HG02610 (cell line): Measurements from ENCODE around the gene WARS2.

Experiments used
- ATAC-seq: cut with Tn5 transposase; IDR thresholded peaks from one replicate; pipeline ENCODE4 v1.9.1; 2021; ENCODE audit warnings: mild to moderate bottlenecking, moderate library complexity; ENCODE audit not compliant: unreplicated experiment

Gene WARS2

DNA sequence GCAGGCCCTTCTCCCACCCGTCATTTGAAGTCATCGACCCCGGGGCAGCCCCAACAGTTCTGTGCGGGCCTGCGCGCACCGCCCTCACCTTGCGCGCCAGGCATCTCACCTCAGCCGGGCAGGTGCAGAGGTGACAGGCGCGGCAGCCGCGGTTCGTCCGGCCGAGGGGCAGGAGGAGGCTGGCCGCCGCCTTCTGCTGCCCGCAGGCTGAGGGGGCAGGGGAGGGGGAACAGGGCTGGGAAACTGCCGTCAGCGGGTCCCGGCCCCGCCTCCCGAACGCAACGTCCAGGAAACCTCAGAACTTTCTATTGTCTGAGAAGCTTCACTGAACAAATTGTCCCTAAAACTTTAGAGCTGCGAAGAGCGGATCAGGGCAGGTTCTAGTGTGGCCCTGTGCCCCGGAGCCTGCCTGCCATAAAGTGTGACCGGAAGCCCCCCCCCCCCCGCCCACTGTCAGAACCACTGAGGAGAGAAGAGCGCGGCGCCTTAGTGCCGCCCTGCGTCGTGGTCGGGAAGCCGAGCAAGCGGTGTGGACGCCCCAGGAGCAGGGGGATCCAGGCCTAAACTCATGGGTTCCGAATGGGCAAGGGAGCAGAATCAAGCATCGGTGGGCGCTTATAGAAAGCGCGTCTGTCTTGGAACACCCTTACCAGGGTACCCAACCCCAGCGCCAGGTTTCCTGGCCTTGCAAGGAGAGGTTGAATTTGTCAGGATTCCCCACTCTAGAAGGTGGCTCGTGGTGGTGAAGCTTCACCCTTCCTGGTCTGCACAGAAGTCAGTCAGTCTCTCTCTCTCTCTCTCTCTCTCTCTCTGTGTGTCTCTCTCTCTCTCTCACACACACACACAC is 139.0 kb downstream of the WARS2 start:
- no peak for ATAC-seq

GRCh38 chr1:119000371-119001180 is 139.9 kb downstream of the WARS2 start:
- ATAC-seq, result no peak

- ATAC-seq, result no peak
These were observed 140.9 kb downstream of the WARS2 start for GRCh38 chr1:118999348-119000071.

GRCh38 chr1:118998171-118998570 is 142.3 kb downstream of the WARS2 start:
- no peak for ATAC-seq

GRCh38 chr1:118997225-118997624 is 143.2 kb downstream of the WARS2 start:
- ATAC-seq, result no peak

- ATAC-seq, result no peak
These were observed 145.0 kb downstream of the WARS2 start for GRCh38 chr1:118995312-118996016.

DNA sequence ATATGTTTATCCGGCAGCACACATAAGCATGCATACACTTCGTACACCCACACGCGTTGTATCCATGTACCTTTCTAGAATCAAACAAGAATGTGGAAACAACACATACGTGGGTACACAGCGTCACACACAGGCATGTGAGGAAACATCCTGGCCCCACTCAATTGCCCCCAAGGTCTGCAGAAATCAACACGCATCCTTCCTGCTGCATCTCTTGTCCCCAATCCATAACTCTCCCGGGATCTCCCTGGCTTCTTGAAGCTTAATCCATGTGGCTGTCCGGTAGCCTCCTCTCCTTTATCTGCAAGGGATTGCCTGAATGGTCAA is 146.8 kb downstream of the WARS2 start:
- no peak for ATAC-seq

- no peak for ATAC-seq
These were observed 147.4 kb downstream of the WARS2 start for GRCh38 chr1:118992868-118993699.

DNA sequence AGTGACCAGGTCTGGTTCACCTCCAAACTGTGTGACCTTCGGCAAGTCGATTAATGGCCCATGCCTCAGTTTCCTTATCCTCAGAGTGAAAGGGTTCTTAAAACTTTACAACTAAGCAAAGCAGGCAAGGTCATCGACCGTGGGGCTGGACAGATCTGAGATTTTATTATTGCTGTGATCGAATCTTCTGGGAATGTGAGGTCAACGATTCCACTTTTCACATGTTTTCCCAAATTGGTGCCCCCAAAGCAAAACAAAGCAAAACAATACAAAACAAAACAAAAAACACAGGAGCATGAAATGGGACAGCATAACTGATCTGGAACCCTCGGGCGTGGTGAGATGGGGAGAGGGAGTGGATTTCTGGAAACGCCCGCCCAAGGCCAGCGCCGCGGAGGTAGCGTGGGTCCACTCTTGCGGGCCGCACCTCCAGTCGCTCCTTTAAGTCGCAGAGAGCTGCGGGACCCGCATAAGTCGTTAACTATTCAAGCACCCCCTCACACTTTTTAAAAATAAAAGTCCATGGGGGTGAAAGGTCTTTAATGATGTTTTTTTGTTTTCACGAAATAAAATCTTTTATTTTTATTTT is 148.1 kb downstream of the WARS2 start:
- ATAC-seq, result no peak

DNA sequence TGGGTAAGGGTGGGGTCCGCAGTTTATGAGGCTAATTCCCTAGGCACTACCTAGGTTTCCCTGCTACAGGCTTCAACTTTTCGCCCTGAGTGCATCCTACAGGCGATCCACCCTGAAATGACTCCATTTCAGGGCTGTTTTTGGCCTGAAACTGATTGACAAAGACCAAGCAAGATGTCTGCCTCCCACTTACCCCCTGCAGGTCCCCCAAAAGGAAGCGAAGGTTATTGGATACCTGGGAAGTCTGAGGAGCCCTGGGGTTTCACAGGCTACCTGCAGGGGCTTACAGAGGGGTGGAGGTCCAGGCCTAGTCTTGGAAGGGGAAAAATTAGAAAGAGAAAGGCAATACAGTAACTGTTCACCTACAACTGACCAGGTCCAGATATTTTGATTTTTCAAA is 149.0 kb downstream of the WARS2 start:
- no peak for ATAC-seq

GRCh38 chr1:118990513-118991152 is 149.8 kb downstream of the WARS2 start:
- ATAC-seq, result no peak

- ATAC-seq, result no peak
These were observed 150.5 kb downstream of the WARS2 start for GRCh38 chr1:118989878-118990378.

DNA sequence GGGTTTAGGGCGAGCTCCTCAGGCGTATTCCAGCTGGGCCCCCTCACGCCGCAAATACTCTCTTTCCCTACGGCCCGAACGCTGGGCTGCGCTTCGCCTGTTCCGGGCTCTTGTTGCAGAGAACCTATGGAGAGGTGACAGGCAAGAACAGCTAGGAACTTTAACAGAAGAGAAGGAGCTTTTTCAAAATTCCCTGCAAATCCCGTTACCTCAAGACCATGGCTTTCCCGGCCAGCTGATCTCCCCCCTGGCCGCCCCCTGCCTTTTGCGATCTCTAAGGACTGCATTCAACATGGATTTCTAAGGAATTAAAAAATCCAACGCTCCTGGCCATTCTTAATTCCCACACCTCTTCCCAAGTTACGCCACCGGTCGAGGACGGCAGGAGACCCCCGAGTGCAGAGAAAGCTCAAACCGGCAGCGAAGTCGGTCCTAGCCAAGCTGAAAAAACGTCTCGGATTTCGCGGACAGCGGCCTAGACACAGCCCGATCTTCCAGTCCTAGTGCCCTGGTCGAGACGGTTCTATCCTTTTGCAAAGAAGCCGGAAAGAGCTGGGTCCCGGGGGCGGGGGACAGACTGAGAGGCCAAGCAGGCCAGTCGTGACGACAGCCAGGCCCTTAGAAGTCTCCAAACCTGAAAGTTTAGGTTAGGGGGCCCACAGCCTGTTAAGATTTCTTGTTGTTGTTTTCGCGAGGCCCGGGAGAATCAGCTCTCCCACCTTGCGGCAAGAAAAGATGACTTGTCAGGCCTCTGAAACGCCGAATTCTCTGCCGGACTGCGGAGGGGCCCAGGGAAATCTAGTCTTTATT is 151.2 kb downstream of the WARS2 start:
- no peak for ATAC-seq

GRCh38 chr1:118988186-118989005 is 152.1 kb downstream of the WARS2 start, which contains the start of gene TBX15:
Gene TBX15, minus strand, starts transcription at chr1:118988343. Its CDS starts 548 bp downstream, at chr1:118987795.
- no peak for ATAC-seq

GRCh38 chr1:118987468-118988185 is 152.8 kb downstream of the WARS2 start:
- ATAC-seq, result no peak
